Endothelial cell (in vitro differentiated cells): ENCODE data around the gene CSTB. TPM values are rescaled to one million over a fixed set of nuclear protein-coding genes. Genes with fewer than 3 reads are reported as not detected.
A peak's percentile ranks its signal among the peaks of the same experiment; 100 is the strongest.

Experiments
- DNase-seq: peaks from one replicate; pipeline ENCODE4 v3.0.0; 2021; ENCODE audit warnings: low spot score
- H3K27ac Mint-ChIP-seq: one replicate; pipeline ENCODE4 v1.8.0; 2021; ENCODE audit warnings: mixed read lengths, inconsistent platforms; ENCODE audit not compliant: unreplicated experiment
- H3K27me3 Mint-ChIP-seq: one replicate; pipeline ENCODE4 v1.8.0; 2021; ENCODE audit warnings: mild to moderate bottlenecking, moderate library complexity, mixed read lengths, inconsistent platforms; ENCODE audit not compliant: unreplicated experiment
- H3K36me3 Mint-ChIP-seq: one replicate; pipeline ENCODE4 v1.8.0; 2021; ENCODE audit warnings: mild to moderate bottlenecking, low read depth, mixed read lengths, inconsistent platforms; ENCODE audit not compliant: unreplicated experiment
- H3K4me1 Mint-ChIP-seq: one replicate; pipeline ENCODE4 v1.8.0; 2021; ENCODE audit warnings: mild to moderate bottlenecking, mixed read lengths, inconsistent platforms; ENCODE audit not compliant: unreplicated experiment
- H3K4me3 Mint-ChIP-seq: one replicate; pipeline ENCODE4 v1.8.0; 2021; ENCODE audit warnings: mild to moderate bottlenecking, mixed read lengths, inconsistent platforms; ENCODE audit not compliant: unreplicated experiment
- H3K9me3 Mint-ChIP-seq: one replicate; pipeline ENCODE4 v1.8.0; 2021; ENCODE audit warnings: mixed read lengths, inconsistent platforms; ENCODE audit not compliant: unreplicated experiment
- CTCF ChIP-seq: fragments of 200-600 bp; sonication (generic); IDR thresholded peaks from one replicate; pipeline ENCODE4 v1.5.0; 2021; ENCODE audit warnings: antibody characterized with exemption; ENCODE audit not compliant: unreplicated experiment
- total RNA-seq: library from RNA; stranded (reverse); fragmentation: NEBNext Ultra II Directional; extraction: Animal tissue kit (Norgen Biotek cat#: 25700); gene quantifications from one replicate; pipeline ENCODE4 v1.2.1, GENCODE V29; 2021; ENCODE audit not compliant: unreplicated experiment

Gene CSTB
- total RNA-seq, 1 donor from 2014 or later, result 66.5 TPM

GRCh38 chr21:43767984-43768867, 7.9 kb downstream of the CSTB start:
- H3K27ac Mint-ChIP-seq, result peak overlapping the region; percentile 46
- TF ChIP-seq CTCF, result no peak
- DNase-seq, result no peak
- peaks cover 41% of the 10 kb centered on the region for H3K4me1 Mint-ChIP-seq
- H3K27me3 Mint-ChIP-seq, result peaks cover 9% of the 10 kb centered on the region
- no peaks in the 10 kb centered on the region for H3K9me3 Mint-ChIP-seq
- no peak overlapping the region for H3K4me3 Mint-ChIP-seq
- H3K36me3 Mint-ChIP-seq, result peaks cover 5% of the 10 kb centered on the region

GRCh38 chr21:43767498-43767983, 8.6 kb downstream of the CSTB start:
- no peaks in the 10 kb centered on the region for H3K9me3 Mint-ChIP-seq
- no peak overlapping the region for H3K4me3 Mint-ChIP-seq
- no peak for TF ChIP-seq CTCF
- peaks cover 34% of the 10 kb centered on the region for H3K4me1 Mint-ChIP-seq
- peaks cover 6% of the 10 kb centered on the region for H3K27me3 Mint-ChIP-seq
- H3K36me3 Mint-ChIP-seq, result peaks cover 4% of the 10 kb centered on the region
- no peak for DNase-seq
- peak overlapping the region; percentile 78 for H3K27ac Mint-ChIP-seq

DNA sequence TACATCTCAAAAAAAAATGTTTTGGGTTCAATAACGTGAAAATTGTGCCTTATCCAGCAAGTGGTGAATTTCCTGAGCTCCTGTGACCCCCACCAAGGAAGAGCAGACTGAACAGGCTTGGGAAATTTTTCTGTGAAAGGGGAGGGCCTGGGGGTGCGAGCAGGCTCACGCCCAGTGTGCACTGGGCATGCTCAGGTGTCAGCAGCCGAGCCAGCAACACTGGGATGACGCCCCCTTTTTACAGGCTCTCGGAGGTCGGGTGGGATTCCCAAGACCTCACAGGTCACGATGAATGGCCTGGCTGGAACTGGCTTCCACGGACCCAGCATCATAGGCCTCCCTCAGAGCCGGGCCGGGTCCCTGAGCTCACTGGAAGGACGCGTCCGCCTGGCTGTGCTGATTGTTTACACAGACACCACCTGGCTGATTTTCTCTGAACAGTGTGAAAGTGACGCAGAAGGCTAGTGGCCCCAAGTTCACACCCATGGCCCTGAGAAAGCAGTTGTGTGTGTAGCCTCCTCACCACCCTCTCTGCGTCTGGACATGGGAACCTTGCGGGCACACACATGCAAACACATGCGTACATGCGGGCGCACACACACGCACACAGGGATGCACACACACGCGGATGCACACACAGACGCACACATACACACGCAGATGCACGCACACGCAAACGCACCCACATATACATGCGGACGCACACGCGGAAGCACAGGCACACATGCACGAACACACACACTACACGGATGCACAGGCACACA, 9.2 kb downstream of the CSTB start:
- no peak for DNase-seq
- Mint-ChIP-seq H3K4me1 (peaks cover 31% of the 10 kb centered on the region), H3K9me3 (no peaks in the 10 kb centered on the region), H3K4me3 (no peak overlapping the region), H3K27me3 (peaks cover 6% of the 10 kb centered on the region), H3K27ac (peak overlapping the region; percentile 78), H3K36me3 (peaks cover 4% of the 10 kb centered on the region)
- TF ChIP-seq CTCF, result no peak

- Mint-ChIP-seq H3K36me3 (peaks cover 9% of the 10 kb centered on the region), H3K4me3 (no peak overlapping the region), H3K4me1 (peaks cover 20% of the 10 kb centered on the region), H3K27me3 (peaks cover 2% of the 10 kb centered on the region), H3K27ac (no peak overlapping the region), H3K9me3 (no peaks in the 10 kb centered on the region)
- TF ChIP-seq CTCF, result no peak
- no peak for DNase-seq
These were observed 11.3 kb downstream of the CSTB start for GRCh38 chr21:43764576-43765495.
